ENCODE results near the gene SLIT3. TPM values are rescaled to one million over a fixed set of nuclear protein-coding genes. Genes with fewer than 3 reads are reported as not detected.
A peak's percentile ranks its signal among the peaks of the same experiment; 100 is the strongest.

Gene SLIT3
- total RNA-seq, 2 experiments from 2014 or later, result not detected

GRCh38 chr5:169307646-169308045 lies 6.7 kb upstream of the SLIT3 start:
- Mint-ChIP-seq H3K4me3 (no peak overlapping the region), H3K4me1 (no peaks in the 10 kb centered on the region), H3K9me3 (no peaks in the 10 kb centered on the region), H3K36me3 (ENCODE audit: low read depth) (no peaks in the 10 kb centered on the region), H3K27me3 (peaks cover 23% of the 10 kb centered on the region), H3K27ac (no peak overlapping the region)
- CTCF ChIA-PET, result no interaction called here
- POLR2A ChIA-PET, result no interaction called here
- no peak for DNase-seq

- Mint-ChIP-seq H3K4me1 (peaks cover 5% of the 10 kb centered on the region), H3K4me3 (no peak overlapping the region), H3K27me3 (peaks cover 39% of the 10 kb centered on the region), H3K9me3 (no peaks in the 10 kb centered on the region), H3K36me3 (ENCODE audit: low read depth) (no peaks in the 10 kb centered on the region), H3K27ac (no peak overlapping the region)
- ChIA-PET CTCF (no interaction called here), POLR2A (no interaction called here)
- DNase-seq, result no peak
Measured at GRCh38 chr5:169305366-169305765, 4.4 kb upstream of the SLIT3 start.

DNA sequence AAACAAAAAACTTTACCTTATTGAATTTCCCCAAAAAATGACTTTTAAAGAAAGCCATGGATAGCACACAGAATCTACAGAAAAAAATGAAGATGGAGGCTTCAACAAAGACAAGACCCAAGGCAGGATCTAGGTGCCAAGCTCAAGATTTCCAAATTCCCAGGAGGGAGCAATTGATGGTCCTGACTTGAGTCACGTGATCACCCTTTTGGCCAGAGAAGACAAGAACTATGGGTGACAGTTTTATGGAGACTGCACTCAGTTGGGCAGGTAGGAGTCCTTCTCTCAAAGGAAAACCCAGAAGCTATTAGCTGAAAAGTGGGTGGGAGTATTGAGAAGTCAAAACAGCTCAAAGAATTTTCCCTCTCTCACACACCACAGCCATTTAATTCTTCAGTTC lies 3.2 kb upstream of the SLIT3 start:
- Mint-ChIP-seq H3K4me3 (no peak overlapping the region), H3K9me3 (no peaks in the 10 kb centered on the region), H3K4me1 (peaks cover 5% of the 10 kb centered on the region), H3K36me3 (ENCODE audit: low read depth) (no peaks in the 10 kb centered on the region), H3K27me3 (peaks cover 50% of the 10 kb centered on the region), H3K27ac (no peak overlapping the region)
- CTCF ChIA-PET, result interaction anchor here (1.4 kb wide), 1 partner anchor 10 kb away, joined by 3 read pairs; no protein-coding TSS in a partner anchor
- POLR2A ChIA-PET, result no interaction called here
- DNase-seq, result no peak

DNA sequence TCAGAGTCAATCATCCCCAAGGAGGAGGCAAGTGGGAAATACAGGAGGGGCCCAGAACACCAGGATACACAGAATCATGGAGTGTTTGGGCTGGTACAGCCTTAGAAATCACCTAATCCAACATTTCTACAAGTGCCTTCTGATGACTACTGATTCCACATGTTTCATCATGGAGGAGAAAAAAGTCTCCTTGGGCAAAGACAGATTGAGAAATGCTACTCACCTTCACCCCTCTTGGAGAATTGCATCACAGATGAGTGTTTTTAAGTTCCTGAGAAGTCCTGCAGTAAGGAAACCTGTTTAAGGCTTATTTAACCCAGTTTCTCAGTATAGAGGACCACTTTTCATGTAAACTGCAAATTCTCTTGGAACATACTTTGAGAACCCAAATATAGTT lies 2.2 kb upstream of the SLIT3 start:
- ChIA-PET CTCF (interaction anchor here (1.3 to 2.0 kb wide), 3 partner anchors 9 to 11 kb away, joined by 3 to 5 read pairs (median 4); no protein-coding TSS in a partner anchor), POLR2A (interaction anchor here (0.6 kb wide), 1 partner anchor 1231 kb away, joined by 3 read pairs; no protein-coding TSS in a partner anchor)
- Mint-ChIP-seq H3K9me3 (no peaks in the 10 kb centered on the region), H3K36me3 (ENCODE audit: low read depth) (no peaks in the 10 kb centered on the region), H3K27ac (no peak overlapping the region), H3K4me1 (peaks cover 5% of the 10 kb centered on the region), H3K4me3 (no peak overlapping the region), H3K27me3 (peaks cover 57% of the 10 kb centered on the region)
- DNase-seq, result no peak

GRCh38 chr5:169302491-169303118 lies 1.7 kb upstream of the SLIT3 start:
- Mint-ChIP-seq H3K27me3 (peaks cover 59% of the 10 kb centered on the region), H3K27ac (no peak overlapping the region), H3K9me3 (no peaks in the 10 kb centered on the region), H3K4me1 (peaks cover 5% of the 10 kb centered on the region), H3K36me3 (ENCODE audit: low read depth) (no peaks in the 10 kb centered on the region), H3K4me3 (no peak overlapping the region)
- peak; percentile 62 for DNase-seq
- ChIA-PET CTCF (interaction anchor here (1.3 to 2.0 kb wide), 3 partner anchors 9 to 623 kb away, joined by 4 to 5 read pairs (median 4); no protein-coding TSS in a partner anchor), POLR2A (interaction anchor here (0.6 kb wide), 1 partner anchor 1232 kb away, joined by 3 read pairs; no protein-coding TSS in a partner anchor)

DNA sequence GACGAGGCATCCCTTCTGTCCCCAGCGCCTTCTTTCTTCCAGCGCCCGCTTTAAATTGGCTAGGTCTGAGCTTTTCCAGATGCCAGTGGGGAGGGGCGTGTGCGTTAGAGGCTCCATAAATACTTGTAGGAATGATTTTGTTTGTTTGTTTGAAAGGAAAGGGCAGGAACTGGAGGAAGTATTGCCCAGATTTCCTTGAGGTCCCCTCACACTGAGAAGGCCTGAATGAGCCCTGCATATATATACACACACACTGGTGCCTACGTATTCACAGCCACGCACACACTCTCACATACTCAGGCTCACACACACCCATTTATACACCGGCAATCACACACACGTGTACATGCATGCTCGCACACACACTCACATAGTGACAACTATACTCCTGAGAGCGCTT lies 1.0 kb upstream of the SLIT3 start:
- Mint-ChIP-seq H3K9me3 (no peaks in the 10 kb centered on the region), H3K4me1 (peaks cover 5% of the 10 kb centered on the region), H3K4me3 (no peak overlapping the region), H3K27me3 (peaks cover 54% of the 10 kb centered on the region), H3K36me3 (ENCODE audit: low read depth) (no peaks in the 10 kb centered on the region), H3K27ac (no peak overlapping the region)
- DNase-seq, result no peak
- POLR2A ChIA-PET, result no interaction called here
- CTCF ChIA-PET, result interaction anchor here (1.2 to 2.0 kb wide), 4 partner anchors 8 to 622 kb away, joined by 3 to 5 read pairs (median 4); no protein-coding TSS in a partner anchor

DNA sequence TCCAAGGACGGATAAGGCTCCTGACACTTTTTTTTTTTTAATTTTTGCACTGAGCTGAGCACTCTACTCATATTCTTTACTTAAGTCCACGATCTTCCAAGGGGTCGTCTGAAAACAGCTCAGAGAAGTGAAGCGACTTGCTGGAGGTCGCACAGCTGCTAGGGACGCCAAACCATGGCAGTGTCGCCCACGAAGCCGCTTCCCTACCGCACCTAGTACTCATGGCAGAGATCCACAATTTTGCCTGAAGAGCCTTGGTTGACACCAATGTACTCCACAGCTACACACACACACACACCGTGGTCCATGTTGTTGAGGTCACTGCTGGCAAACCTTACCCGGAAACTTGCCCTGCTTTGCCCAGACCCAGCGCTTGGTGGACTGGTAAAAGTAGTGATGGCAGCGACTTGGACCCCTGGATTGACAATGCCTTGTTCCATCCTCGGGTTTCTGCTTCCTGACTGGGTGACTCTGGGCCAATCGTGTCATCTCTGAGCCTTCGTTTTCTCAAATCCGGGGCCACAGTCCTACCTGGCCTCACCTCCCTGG lies 521 bp upstream of the SLIT3 start:
- no peak overlapping the region for H3K27ac Mint-ChIP-seq
- peaks cover 52% of the 10 kb centered on the region for H3K27me3 Mint-ChIP-seq
- H3K4me3 Mint-ChIP-seq, result no peak overlapping the region
- DNase-seq, result no peak
- ChIA-PET POLR2A (no interaction called here), CTCF (interaction anchor here (1.2 to 2.0 kb wide), 3 partner anchors 9 to 622 kb away, joined by 3 to 5 read pairs (median 4); no protein-coding TSS in a partner anchor)
- H3K36me3 Mint-ChIP-seq (ENCODE audit: low read depth), result no peaks in the 10 kb centered on the region
- peaks cover 5% of the 10 kb centered on the region for H3K4me1 Mint-ChIP-seq
- H3K9me3 Mint-ChIP-seq, result no peaks in the 10 kb centered on the region

GRCh38 chr5:169299663-169300467 lies 1.1 kb downstream of the SLIT3 start:
- no peaks in the 10 kb centered on the region for H3K9me3 Mint-ChIP-seq
- CTCF ChIA-PET, result no interaction called here
- H3K36me3 Mint-ChIP-seq (ENCODE audit: low read depth), result no peaks in the 10 kb centered on the region
- H3K27ac Mint-ChIP-seq, result no peak overlapping the region
- H3K4me3 Mint-ChIP-seq, result no peak overlapping the region
- no peak for DNase-seq
- POLR2A ChIA-PET, result no interaction called here
- H3K27me3 Mint-ChIP-seq, result peaks cover 50% of the 10 kb centered on the region
- peaks cover 5% of the 10 kb centered on the region for H3K4me1 Mint-ChIP-seq

DNA sequence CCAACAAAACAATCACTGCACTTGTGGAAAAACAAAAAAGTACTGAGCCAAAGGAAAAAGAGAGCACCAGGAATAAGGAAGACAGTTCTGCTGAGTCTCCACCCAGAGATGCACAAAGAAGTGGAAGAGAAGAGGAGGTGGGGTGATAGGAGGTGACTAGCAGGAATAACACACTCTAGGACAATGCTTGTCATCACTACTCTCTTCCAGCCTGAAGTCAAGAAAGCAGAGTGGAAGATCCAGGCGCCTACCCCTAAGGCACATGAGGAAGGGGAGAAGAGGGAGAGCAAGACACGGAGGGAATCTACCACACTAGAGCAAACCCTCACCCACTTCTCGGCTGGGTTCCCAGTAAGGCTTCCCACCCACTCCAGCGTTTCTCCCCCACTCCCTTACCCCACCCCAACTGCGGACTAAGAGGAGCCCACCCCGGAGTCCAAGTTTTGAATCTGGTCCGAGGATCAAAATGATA lies 1.7 kb downstream of the SLIT3 start:
- H3K4me1 Mint-ChIP-seq, result peaks cover 5% of the 10 kb centered on the region
- H3K36me3 Mint-ChIP-seq (ENCODE audit: low read depth), result no peaks in the 10 kb centered on the region
- CTCF ChIA-PET, result no interaction called here
- H3K27ac Mint-ChIP-seq, result no peak overlapping the region
- H3K27me3 Mint-ChIP-seq, result peaks cover 46% of the 10 kb centered on the region
- DNase-seq, result no peak
- no peak overlapping the region for H3K4me3 Mint-ChIP-seq
- no peaks in the 10 kb centered on the region for H3K9me3 Mint-ChIP-seq
- POLR2A ChIA-PET, result no interaction called here

GRCh38 chr5:169298193-169298592 lies 2.7 kb downstream of the SLIT3 start:
- peaks cover 43% of the 10 kb centered on the region for H3K27me3 Mint-ChIP-seq
- ChIA-PET CTCF (no interaction called here), POLR2A (no interaction called here)
- peaks cover 5% of the 10 kb centered on the region for H3K4me1 Mint-ChIP-seq
- no peak for DNase-seq
- no peaks in the 10 kb centered on the region for H3K36me3 Mint-ChIP-seq (ENCODE audit: low read depth)
- no peaks in the 10 kb centered on the region for H3K9me3 Mint-ChIP-seq
- no peak overlapping the region for H3K27ac Mint-ChIP-seq
- no peak overlapping the region for H3K4me3 Mint-ChIP-seq

DNA sequence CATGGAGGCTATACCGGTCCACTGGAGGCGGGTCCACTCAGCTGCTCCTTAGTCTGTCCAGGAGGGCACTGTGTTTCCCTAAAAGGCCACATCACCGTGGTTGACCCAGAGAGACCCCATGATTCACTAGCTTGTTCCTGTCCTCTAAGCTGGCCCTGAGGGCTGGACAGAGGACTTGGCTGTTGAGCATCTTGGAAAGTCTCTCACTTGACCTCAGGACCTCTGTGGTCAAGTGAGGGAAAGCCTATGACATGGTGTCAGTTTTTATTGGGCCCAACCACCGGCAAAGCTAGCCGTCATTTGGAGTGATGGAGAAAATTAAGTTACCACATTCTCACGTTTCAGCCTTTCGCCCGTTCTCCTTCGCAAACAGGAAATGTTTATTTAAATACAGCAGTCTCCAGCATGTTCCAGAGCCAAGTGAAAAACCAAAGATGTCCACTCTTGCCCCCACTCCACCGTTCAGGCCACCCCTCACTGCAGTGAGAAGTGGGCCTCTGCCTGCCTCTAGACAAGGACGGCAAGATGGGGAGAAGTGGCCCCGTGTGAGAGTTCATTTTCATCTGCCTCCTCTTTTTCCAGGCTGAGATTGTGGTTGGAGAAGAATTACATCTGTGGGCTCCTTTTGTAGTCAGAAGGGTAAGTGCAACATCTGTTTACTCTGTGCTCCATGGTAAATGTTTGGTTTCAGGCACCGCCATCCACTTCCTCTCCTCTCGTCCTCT lies 4.4 kb downstream of the SLIT3 start:
- H3K27ac Mint-ChIP-seq, result no peak overlapping the region
- ChIA-PET POLR2A (no interaction called here), CTCF (no interaction called here)
- DNase-seq, result no peak
- H3K4me1 Mint-ChIP-seq, result no peaks in the 10 kb centered on the region
- H3K27me3 Mint-ChIP-seq, result peaks cover 30% of the 10 kb centered on the region
- no peaks in the 10 kb centered on the region for H3K36me3 Mint-ChIP-seq (ENCODE audit: low read depth)
- H3K4me3 Mint-ChIP-seq, result no peak overlapping the region
- no peaks in the 10 kb centered on the region for H3K9me3 Mint-ChIP-seq

DNA sequence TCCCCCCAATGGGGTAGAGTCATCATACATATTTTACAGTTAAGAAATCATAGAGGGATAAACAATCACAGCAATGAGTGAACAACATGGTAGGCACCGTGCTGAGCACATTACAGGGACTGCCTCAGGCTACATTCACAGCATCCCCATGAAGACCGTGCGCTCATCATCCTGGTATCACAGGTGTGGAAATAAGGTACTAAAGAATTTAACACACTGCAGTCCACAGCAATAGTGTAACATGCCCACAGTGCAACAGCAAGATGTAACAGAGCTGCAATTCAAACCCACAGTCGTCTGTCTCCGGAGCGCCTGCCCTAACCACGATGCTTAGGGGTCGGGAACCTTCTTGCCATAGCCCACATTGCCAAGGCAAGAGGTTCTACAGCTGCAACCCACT lies 5.6 kb downstream of the SLIT3 start:
- H3K36me3 Mint-ChIP-seq (ENCODE audit: low read depth), result no peaks in the 10 kb centered on the region
- H3K27me3 Mint-ChIP-seq, result peaks cover 24% of the 10 kb centered on the region
- DNase-seq, result no peak
- no peaks in the 10 kb centered on the region for H3K9me3 Mint-ChIP-seq
- H3K27ac Mint-ChIP-seq, result no peak overlapping the region
- H3K4me1 Mint-ChIP-seq, result no peaks in the 10 kb centered on the region
- ChIA-PET CTCF (no interaction called here), POLR2A (no interaction called here)
- no peak overlapping the region for H3K4me3 Mint-ChIP-seq

GRCh38 chr5:169294621-169295020 lies 6.3 kb downstream of the SLIT3 start:
- no peak overlapping the region for H3K4me3 Mint-ChIP-seq
- H3K27me3 Mint-ChIP-seq, result peaks cover 18% of the 10 kb centered on the region
- no peaks in the 10 kb centered on the region for H3K36me3 Mint-ChIP-seq (ENCODE audit: low read depth)
- CTCF ChIA-PET, result interaction anchor here (0.8 kb wide), 1 partner anchor 9 kb away, joined by 3 read pairs; no protein-coding TSS in a partner anchor
- DNase-seq, result no peak
- no peak overlapping the region for H3K27ac Mint-ChIP-seq
- H3K9me3 Mint-ChIP-seq, result no peaks in the 10 kb centered on the region
- POLR2A ChIA-PET, result no interaction called here
- no peaks in the 10 kb centered on the region for H3K4me1 Mint-ChIP-seq
